Epithelial cell of proximal tubule (primary cell): Measurements from ENCODE around the gene HEXIM1. TPM values are rescaled to one million over a fixed set of nuclear protein-coding genes. Genes with fewer than 3 reads are reported as not detected.
A peak's percentile ranks its signal among the peaks of the same experiment; 100 is the strongest.

ENCODE experiments used
- DNase-seq: peaks from one replicate; pipeline ENCODE4 v3.0.0-alpha.2; 2011; ENCODE audit warnings: low read depth
- H3K4me3 ChIP-seq: 2 replicates; pipeline ENCODE4 v1.5.1; 2011; ENCODE audit warnings: low read depth, mild to moderate bottlenecking, low read length
- total RNA-seq: library from RNA; depleted of rRNA; stranded (reverse); fragments of >200 nt; gene quantifications from 2 replicates; pipeline ENCODE4 v1.2.3, GENCODE V29; 2015
- TF ChIP-seq, protein P1 (sequence below): conservative IDR thresholded peaks from 2 replicates; pipeline ENCODE4 v1.5.1; 2012; ENCODE audit warnings: low read depth, mild to moderate bottlenecking, low read length

Gene HEXIM1
- total RNA-seq, 1 donor from 2014 or later, result 11.0 TPM

DNA sequence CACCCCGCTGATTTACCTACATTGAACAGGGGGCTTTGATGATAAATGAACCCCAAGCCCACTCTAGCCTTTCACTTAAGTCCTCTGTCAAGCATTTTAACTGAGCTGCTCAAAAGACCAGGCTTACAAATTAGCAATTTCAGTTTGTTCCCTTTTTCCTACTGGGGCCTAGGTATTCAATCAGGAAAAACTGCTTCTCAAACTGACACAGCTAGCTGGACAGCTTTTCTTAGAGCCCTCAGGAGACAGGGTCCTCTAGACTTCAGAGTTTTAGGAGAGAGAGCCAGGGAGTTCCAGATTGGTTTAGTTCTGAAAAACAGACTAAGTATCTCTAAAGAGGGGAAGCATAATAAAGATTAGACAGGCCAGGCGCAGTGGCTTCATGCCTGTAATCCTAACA is 7.2 kb downstream of the HEXIM1 start:
- TF ChIP-seq, protein P1, sequence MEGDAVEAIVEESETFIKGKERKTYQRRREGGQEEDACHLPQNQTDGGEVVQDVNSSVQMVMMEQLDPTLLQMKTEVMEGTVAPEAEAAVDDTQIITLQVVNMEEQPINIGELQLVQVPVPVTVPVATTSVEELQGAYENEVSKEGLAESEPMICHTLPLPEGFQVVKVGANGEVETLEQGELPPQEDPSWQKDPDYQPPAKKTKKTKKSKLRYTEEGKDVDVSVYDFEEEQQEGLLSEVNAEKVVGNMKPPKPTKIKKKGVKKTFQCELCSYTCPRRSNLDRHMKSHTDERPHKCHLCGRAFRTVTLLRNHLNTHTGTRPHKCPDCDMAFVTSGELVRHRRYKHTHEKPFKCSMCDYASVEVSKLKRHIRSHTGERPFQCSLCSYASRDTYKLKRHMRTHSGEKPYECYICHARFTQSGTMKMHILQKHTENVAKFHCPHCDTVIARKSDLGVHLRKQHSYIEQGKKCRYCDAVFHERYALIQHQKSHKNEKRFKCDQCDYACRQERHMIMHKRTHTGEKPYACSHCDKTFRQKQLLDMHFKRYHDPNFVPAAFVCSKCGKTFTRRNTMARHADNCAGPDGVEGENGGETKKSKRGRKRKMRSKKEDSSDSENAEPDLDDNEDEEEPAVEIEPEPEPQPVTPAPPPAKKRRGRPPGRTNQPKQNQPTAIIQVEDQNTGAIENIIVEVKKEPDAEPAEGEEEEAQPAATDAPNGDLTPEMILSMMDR, result no peak
- H3K4me3 ChIP-seq, result no peak overlapping the region
- DNase-seq, result no peak

DNA sequence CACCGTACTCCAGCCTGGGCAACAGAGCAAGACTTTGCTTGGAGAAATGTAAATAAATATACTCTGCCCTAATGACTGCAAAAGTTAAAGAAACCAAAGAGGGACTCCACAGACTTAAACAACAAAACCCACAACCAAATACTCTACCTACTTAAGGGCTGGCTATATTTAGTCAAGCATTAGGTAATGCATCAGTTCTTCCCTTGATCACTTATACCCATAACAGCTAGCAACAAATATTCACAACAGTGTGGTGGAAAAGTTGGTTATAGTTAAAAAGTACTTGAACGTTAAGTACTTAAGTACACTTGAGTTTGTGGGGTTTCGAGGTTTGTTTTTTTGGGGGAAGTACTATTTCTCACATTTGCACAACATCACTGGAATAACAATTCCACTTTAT is 8.0 kb downstream of the HEXIM1 start:
- DNase-seq, result no peak
- no peak overlapping the region for H3K4me3 ChIP-seq
- TF ChIP-seq, protein P1, result no peak

DNA sequence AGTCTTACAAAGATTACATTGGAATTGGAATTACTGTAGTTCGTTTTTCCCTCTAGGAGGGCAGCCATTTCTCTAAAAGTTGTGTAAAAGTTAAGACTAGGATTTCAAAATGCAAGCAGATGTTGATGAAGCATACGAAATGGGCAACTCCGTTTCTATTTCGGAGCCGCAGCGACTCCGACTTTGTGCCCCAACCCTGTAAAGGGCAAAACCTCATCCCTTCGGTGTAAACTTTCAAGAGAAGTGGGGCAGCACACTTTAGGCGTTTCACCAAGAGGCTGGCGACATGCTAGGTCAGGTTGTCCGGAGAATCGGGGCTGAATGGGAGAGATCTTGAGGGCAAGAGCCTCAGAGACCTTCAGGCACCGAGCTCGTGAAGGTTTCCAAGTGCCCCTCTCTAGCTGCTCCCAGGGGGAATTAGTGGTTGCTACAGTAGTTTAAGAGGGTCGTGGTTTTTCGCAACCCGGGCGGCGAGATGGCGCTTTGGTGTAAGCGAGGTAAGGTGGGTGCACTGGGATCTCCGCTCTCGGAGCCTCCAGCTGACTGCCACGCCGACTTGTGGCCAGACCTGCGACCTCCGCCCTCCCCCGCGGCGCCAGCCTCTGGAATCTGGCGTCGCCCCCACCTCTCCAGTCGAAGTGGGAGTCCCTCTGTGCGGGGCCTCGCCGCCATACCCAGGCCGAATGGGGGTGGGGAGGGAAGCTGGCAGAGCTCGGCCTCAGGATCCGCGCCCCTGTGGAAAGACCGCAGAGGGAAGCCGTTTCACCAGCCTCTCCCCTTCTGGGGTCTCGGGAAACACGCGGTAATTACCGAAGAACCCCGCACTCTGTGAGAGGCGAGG is 12.4 kb downstream of the HEXIM1 start:
- DNase-seq, result no peak
- TF ChIP-seq, protein P1, result peak; percentile 22
- peak overlapping the region; percentile 99 for H3K4me3 ChIP-seq

DNA sequence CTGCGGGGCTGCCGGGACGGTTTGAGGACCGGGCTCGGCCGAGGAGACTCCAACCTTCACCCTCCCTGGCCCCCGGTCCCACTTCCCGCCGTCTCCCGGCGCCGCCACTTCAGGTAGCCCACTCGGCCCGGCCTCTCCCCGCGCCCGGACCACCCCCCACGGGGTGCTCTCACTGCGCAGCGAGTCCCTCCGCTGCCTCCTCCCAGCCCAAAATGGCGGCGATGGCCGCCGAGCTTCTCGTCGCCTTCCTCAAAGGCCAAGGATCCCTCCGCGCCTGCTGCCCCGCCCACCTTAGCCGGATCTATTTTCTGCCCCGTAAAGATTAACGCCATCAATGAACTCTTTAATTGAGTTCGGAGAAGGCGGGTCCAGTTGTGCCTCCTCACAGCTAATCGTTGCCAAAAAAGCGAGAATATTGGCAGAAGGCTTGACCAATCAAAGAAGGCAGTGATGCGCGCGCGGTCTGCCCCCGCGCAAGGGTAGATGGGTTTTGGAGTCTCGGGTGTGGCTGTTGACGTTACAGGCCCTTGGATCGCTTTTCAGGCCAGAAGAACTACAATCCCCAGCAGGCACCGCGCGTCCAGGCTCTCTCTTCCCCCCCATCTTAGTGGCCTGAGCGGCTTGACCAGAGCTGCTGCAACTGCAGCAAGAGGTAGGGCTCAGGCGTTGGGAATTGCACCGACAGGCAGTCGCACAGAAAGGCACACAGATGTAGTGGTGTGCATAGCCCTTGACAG is 13.2 kb downstream of the HEXIM1 start, which contains the start of gene HEXIM2:
HEXIM2 (plus strand) TSS at position 588 of the 737 bp plus-strand sequence. CDS start 919 bp downstream, outside the sequence.
- H3K4me3 ChIP-seq, result peak within 1 kb of the TSS; percentile 99
- TF ChIP-seq, protein P1, result no peak
- peak; percentile 99 for DNase-seq

DNA sequence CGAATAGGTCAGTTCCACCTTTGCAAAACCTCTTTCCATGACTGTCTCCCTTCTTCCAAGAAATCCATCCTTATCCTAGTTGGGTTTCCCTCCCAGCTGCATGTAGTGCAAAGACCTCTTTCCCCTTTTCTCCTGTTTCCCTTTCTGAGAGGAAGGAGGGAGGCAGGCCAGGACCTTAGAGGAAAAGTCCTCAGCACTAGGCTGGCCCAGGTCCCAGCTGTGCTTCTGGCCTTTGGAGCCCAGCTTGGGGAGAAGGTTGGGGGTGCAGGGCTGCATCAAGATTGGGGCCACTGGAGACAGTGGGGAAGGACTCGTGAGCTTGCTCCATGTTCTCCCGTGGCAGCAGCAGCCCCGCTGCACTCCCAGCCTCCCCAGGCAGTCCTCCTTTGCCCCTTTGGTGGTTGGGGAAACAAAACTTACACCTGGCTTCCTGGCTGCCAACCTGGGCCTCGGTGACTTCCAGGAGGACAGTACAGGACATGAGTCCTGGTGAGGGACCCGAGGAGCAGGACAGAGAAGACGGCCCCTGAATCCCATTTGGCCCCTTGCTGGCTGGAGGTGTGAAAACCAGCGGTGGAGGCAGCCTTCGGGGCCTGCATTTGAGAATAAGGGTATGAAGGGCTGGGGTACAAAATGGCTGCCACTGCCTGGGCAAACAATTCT is 13.9 kb downstream of the HEXIM1 start:
- H3K4me3 ChIP-seq, result peak overlapping the region; percentile 64
- DNase-seq, result no peak
- TF ChIP-seq, protein P1, result no peak

DNA sequence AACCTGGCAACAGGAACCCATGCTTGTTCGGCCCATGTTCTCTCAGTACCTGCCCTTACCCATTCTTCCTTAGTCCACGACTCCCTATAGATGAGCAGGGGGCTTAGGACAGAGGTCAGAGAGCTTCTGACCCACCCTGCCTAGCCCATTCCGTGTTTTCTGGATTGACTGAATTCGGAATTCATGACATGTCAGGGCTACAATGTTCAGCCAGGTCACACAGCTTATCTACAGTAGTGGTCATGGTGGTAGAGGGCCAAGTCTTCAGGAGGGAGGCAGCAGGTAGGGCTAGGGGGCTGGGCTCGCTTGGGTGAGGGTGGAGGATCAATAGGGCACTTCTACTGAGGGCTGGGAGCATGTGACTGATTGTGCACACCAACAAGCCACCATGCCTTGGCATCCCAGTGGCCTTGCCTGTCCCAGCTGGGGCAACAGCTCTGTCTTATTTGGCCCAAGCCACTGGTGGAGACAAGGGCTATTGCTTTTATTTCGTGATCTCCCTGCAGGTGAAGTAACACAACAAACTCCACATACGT is 16.5 kb downstream of the HEXIM1 start:
- TF ChIP-seq, protein P1, result no peak
- DNase-seq, result no peak
- no peak overlapping the region for H3K4me3 ChIP-seq
